Sciatic nerve (tissue), 2 donors: ENCODE measurements around the gene UVRAG. TPM values are rescaled to one million over a fixed set of nuclear protein-coding genes. Genes with fewer than 3 reads are reported as not detected.

Experiments
- ATAC-seq: fragments of 200-7000 bp; cut with Tn5 transposase; one replicate; pipeline ENCODE4 v1.9.1; 2020; ENCODE audit warnings: mild to moderate bottlenecking, moderate library complexity
- DNase-seq: peaks from one replicate; pipeline ENCODE4 v3.0.0-alpha.2; 2020; ENCODE audit warnings: low spot score
- intact Hi-C: fragments of 100-400 bp; cut with DNase I; formaldehyde crosslinking; loops from one replicate; pipeline ENCODE4 v1.14.2; 2022
- total RNA-seq: library from RNA; stranded (reverse); fragmentation: NEBNext Ultra II Directional; extraction: Animal tissue kit (Norgen Biotek cat#: 25700); gene quantifications from one replicate; pipeline ENCODE4 v1.2.1, GENCODE V29; 2021
- donor health status: DM: no; HTN: no; CAD: no.
- donor health status: DM: no; HTN: no; CAD: no.

The UVRAG gene
- total RNA-seq, 1 donor from 2014 or later, result 39.2 TPM

DNA sequence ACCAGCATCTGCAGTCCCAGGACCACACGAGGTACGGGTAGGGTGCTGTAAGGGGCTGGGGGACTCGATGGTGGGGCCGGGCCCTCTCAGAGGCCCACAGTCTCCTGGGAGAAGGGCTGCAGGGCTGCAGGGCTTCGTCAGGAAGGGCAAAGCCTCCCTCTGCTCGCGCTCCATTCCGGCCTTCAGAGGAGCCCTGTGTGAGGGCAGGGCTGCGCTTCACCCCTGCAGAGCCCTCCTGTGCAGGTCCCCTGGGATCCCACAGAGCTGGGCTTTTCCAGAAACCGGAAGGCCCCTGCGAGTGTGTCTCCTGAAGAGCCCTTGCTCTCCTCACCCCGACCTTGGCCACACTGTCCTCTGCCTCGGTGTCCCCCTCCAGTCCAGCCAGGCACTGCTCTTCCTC is 364.1 kb downstream of the UVRAG start:
- intact Hi-C loops, result no loop called here
- ATAC-seq (no peak), DNase-seq (no peak)

DNA sequence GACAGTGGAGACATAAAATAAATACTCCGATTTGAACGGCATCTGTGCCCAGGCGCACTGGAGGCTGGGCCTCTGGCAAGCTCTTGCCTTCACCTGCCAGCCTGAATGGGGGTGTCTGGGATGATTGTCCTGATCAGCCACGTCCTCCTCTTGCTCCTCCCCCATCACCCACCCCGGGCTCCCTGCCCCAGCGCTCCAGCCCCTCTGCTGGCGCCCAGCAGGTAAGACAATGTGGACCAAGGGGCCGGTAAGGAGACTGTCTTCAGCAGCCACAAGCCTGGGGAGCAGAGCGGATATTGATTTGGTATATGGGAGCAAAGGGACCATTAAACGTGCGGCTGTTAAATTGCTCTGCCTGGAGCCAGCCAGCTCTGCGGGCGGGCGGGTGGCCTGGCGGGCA is 366.4 kb downstream of the UVRAG start:
- DNase-seq (no peak), ATAC-seq (no peak)
- intact Hi-C loops, result no loop called here

DNA sequence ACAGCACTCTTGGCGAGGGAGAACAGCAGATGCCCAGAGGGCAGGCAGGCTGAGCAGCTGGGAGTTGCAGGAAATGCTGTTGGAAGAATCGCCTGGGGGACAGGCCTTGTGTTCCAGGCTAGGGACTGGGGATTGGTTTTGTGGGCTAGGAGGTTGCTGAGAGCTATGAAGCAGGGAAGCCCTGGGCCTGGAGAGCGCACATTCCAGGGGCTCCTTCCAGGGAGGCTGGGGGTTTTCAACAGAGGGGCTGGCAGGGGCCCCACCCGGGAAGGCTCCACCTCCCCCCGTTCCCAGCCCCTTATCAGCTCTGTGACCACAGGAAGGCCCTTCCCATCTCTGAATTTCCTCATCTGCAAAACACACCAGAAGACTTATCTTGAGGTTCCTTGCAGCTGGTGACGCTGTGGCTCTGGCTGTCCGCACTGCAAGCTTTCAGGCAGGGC is 369.6 kb downstream of the UVRAG start:
- intact Hi-C loops, result no loop called here
- no peak for ATAC-seq
- DNase-seq, result no peak

DNA sequence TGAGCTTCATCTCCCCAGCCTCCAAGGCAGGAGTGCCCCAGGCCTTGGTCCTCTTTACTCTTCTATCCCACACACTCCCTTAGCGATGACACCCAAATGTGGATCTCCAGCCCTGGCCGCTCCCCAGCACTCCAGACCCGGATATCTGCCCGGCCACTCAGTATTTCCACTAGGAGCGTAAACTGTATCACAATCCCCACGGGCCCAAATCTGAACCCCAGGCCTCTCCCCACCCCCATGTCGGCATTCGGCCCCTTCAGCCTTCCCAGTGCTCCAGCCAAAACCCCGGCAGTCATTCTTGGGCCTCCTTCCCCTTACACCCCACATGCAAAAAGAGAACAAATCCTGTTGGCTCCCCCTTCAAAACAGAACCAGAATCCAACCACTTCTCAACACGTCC is 370.5 kb downstream of the UVRAG start:
- DNase-seq, result no peak
- intact Hi-C loops, result no loop called here
- peak; percentile 14 for ATAC-seq

DNA sequence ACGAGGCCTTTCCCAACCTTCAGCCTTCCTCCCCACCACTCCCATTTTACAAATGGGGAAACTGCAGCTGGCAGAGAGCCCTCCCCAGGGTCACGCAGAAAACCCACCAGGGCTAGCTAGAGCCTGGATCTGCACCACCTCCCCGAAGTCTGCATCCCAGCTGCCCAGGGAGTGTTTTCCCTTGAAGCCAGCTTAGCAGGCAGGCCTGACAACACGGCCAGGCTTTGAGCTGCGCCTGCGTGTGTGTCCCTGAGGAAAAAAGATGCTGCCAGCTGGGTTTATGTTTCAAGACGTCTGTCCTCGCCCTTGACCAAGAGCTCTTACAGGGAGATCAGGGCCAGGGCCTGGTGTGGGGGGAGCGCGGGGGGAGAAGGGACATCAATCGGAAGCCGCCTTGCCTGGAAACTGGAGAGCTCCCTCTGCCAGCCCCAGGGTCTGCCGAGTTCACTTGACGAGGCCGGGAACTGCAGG is 371.0 kb downstream of the UVRAG start:
- intact Hi-C loops, result no loop called here
- DNase-seq (peak; percentile 73), ATAC-seq (peak; percentile 78)

DNA sequence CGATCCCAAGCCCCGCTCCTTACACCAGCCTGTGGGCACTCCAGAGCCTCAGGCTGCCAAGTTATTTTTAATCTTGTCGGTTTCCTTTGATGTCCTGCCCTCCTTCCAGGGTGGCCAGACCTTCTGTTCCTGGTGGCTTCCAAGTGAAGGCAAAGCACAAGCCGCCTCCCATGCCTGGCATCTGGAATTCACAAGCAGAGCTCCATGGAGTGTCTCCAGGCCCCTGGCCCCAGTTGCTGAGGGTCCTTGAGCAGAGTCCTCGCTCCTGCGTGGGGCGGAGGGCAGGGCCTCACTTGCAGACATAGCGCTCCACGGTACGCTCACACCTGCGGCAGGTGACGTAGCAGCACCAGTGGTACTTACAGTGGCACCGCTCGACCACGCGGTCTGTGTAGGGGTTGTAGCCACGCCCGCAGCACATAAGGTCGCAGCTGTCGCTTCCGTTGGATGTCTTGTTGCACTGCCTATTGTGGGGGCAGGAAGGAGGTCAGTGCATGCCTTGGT is 371.8 kb downstream of the UVRAG start:
- no peak for ATAC-seq
- intact Hi-C loops, result no loop called here
- DNase-seq, result no peak

DNA sequence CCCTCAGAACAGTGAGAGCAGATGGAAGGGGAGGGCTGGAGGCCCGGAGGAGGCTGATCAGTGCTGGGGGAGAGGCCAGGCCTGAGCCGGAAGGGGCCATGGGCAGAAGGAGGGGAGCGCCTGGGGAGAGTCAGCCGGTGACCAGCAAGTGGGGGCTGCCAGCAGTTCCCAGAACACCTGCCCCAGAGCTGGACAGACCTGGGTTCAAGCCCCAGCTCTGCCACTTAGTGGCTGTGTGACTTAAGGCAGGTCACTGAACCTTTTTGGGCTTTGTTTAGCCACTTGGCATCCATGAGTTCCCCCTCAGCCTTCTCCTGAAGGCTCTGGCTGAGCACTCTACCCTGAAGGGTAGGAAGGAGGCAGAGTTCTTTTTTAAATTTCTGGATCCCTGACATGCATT is 373.9 kb downstream of the UVRAG start:
- ATAC-seq, result no peak
- no peak for DNase-seq
- intact Hi-C loops, result no loop called here

DNA sequence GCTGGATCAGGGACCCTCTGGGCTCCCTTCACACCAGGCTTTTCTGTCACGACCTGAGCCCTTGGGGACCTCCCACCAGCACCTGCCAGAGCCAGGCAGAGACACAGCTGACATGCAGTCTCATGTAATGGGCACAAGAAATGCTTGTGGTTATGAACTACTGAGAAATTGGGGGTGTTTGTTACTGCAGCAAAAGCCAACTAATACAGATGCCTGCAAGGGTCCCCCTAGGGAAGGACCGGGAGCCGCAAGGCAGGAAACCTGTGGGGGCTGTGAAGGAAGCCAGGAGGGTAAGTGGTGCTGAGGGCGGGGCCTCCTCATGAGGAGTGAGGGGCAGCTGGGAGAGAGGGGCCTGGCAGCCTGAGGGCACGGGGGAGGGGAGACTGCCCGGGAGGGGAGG is 374.7 kb downstream of the UVRAG start:
- intact Hi-C loops, result no loop called here
- no peak for ATAC-seq
- DNase-seq, result no peak

DNA sequence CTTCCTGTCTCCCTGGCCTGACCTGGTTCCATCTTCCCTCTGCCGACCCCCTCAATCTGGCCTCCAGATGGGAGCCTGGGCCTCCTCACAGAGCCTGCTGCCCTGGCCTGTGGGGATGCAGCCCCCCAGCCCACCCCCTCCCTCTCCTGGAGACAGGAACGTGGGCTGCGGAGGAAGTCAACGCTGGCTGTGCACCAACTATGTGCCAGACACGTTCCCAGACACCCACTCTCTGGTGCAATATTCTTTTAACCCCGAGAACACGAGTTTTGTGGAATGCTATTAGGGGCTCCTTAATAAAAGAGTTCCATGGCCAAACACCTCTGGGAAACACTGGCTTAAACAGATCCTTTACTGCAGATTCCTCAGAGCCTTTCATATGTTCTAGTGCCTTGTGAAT is 375.4 kb downstream of the UVRAG start:
- DNase-seq (no peak), ATAC-seq (no peak)
- intact Hi-C loops, result no loop called here

Other genes starting within 250 kb of the UVRAG start
- 10.7 TPM for gene MAP6, start 146.2 kb upstream of the UVRAG start, total RNA-seq
- 0.18 TPM for gene MOGAT2, start 97.4 kb upstream of the UVRAG start, total RNA-seq
- gene DGAT2, start 46.4 kb upstream of the UVRAG start, total RNA-seq, result 20.3 TPM